GM21737 (cell line): ENCODE data around the gene CHST11.
"Not testable (repeated sequence)": the region's sequence is repeated elsewhere in the genome, so short reads cannot be mapped to it uniquely, and the experiment has no call there.

Source experiments
- ATAC-seq: cut with Tn5 transposase; IDR thresholded peaks from one replicate; pipeline ENCODE4 v1.9.1; 2021; ENCODE audit warnings: mild to moderate bottlenecking, moderate library complexity; ENCODE audit not compliant: unreplicated experiment

The CHST11 gene

GRCh38 chr12:104785886-104786285 is 329.1 kb downstream of the CHST11 start:
- no peak for ATAC-seq

GRCh38 chr12:104786352-104786751 is 329.6 kb downstream of the CHST11 start:
- ATAC-seq = no peak

DNA sequence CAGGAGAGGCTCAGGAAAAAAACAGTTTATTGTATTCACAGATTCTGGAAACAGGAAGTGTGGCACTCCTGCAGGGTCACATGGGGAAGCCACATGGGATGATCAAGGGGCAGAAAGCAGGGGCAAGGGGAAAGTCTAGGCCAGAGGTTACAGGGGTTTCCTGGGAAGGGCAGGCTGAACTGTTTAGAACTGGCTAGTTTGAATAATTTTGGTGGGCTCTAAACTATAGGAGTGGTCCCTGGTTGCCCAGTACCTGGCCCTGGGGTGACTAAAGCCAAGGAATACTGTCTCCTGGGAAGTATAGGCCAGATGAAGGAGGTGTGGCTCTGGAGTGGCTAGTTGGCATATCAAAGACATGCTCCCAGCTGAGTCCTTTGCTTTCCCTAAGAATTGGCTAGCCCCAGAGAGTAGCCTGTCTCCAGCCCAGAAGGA is 332.1 kb downstream of the CHST11 start:
- ATAC-seq = no peak

DNA sequence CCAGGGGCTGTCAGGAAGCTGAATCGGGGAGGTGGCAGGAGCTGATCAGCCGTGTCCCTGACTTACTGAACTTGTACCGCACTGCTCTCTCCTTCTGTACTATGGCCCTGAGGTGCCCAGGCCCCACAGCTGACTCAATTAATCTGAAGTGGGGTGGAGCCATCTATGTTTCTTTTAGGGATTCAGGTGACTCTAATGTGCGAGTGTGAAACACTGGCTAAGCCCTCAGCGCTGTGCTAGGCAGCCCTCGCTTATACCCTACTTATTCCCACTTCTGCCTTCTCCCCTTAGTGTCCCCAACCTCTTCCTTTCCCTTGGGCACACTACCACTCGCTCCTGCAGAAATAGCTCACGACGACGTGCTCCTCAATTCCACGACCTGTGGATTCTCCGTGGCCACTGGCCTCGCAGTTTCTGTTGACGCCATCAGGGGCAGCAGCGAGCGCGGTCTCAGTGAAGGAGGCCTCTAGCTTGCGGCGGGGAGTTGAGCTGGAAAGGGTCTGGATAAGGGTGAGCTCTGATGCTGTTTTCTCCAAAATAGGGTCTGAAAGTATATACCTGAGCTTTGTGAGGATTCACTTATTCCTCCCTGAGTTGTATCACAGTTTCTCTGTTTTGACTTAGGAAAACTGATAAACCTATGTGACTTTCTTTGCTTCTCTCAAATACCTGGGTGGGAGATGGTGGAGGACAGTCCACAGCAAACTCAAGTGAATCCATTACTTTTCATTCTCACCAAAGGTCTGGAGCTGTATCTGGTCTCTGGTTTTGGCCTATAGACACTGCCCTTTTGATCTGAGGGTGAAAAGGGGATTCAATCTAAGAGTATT is 333.8 kb downstream of the CHST11 start:
- no peak for ATAC-seq

DNA sequence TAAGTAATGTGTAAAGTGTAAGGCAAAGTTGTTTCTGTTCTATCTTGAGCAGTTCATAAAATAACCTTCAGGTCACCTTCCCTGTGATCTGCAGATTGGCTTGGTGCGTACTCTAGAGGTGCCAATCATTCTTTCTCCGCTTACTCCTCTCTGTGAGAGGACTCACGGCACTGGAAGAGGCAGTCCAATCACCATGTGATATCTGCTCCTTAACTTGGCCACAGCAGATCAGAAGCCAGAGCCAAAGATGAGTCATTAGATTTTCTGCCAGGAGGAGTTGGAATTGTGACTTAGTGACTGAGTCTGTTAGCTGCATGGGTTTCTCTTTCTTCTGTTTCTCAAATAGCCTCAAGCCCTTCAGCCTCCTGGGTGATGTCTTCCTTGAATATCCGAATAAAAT is 335.8 kb downstream of the CHST11 start:
- no peak for ATAC-seq

DNA sequence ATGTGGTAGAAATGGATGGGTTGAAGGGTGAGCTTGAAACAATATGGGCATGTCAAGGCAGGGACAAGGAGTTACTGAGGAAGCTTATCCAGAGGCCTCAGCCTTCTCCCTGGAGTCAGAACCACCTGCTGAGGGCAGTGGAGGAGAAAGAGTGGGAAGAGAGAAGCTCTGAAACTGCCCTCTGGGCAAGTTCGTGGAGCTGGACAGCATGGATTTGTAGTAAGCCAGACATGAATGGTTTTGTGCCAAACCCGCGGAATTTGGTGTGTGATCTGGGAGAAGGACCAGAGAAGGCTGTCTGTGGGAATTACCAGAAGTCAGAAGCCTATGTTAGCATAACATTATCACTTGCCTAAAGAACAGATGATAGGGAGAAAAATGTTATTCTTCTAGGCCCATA is 336.5 kb downstream of the CHST11 start:
- ATAC-seq = no peak

- ATAC-seq = no peak
These were observed 337.2 kb downstream of the CHST11 start for GRCh38 chr12:104793968-104794367.

- no peak for ATAC-seq
These were observed 339.7 kb downstream of the CHST11 start for GRCh38 chr12:104796475-104796862.

DNA sequence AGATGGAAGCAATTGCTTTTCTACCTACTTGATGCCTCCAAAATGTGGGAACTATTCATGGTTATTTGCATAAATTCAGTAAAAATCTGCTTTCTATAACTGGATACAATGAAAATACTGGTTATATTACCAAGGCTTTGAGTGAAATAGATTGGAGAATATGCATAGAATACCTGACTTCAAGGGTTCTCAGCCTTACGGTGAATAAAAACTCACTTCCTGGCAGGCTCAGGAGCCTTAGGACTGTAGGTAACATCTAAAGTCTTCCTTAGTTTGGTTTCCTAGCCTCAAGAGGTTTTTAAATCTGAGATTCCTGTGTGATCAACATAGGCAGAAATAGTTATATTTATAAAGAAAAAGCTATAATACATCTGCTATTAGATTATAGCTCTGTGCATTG is 342.7 kb downstream of the CHST11 start:
- no peak for ATAC-seq

- no peak for ATAC-seq
These were observed 344.3 kb downstream of the CHST11 start for GRCh38 chr12:104801005-104801404.

GRCh38 chr12:104801427-104801826 is 344.7 kb downstream of the CHST11 start:
- ATAC-seq = no peak

GRCh38 chr12:104802208-104802607 is 345.5 kb downstream of the CHST11 start:
- ATAC-seq = no peak

DNA sequence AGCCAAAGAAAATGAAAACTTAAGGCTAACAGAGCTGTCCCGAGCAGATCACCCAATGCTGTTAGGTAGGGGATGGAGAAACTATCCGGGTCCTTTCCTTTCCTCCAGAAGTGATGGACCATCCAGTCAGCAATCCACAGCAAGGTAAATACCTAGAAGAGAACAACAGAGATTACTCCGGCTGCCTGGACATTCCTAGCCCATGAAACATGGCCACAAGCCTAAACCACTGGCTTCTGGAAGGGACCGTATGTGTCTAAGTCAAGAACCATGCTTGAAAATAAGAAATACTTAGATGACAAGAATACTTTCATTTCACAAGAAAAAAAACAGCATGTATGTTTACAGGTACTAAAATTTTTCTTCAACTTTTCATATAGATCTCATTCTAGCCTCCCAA is 348.4 kb downstream of the CHST11 start:
- no peak for ATAC-seq

- ATAC-seq = not testable (repeated sequence)
These were observed 349.4 kb downstream of the CHST11 start for GRCh38 chr12:104806194-104806593.

GRCh38 chr12:104809251-104809650 is 352.5 kb downstream of the CHST11 start:
- no peak for ATAC-seq

- no peak for ATAC-seq
These were observed 353.1 kb downstream of the CHST11 start for GRCh38 chr12:104809706-104810385.
